Peyer's patch (tissue), 4 donors: ENCODE measurements around the gene CEND1. TPM values are rescaled to one million over a fixed set of nuclear protein-coding genes. Genes with fewer than 3 reads are reported as not detected.

ENCODE experiments used
- DNase-seq, 3 donors: peaks; one replicate each; pipeline ENCODE4 v3.0.0-alpha.2; 2017 to 2019
- H3K27ac ChIP-seq, 4 donors: fragments of 200-600 bp; sonication (generic); one replicate each; pipeline ENCODE4 v1.5.1; 2016 to 2019
- H3K27me3 ChIP-seq, 2 donors: fragments of 200-600 bp; sonication (generic); one replicate each; pipeline ENCODE4 v1.5.1; 2019
- H3K36me3 ChIP-seq, 3 donors: fragments of 200-600 bp; sonication (generic); one replicate each; pipeline ENCODE4 v1.5.1; 2016 to 2019
- H3K4me1 ChIP-seq, 4 donors: fragments of 200-600 bp; sonication (generic); one replicate each; pipeline ENCODE4 v1.5.1; 2016 to 2019
- H3K4me3 ChIP-seq, 4 donors: fragments of 200-600 bp; sonication (generic); 1 replicate in 3 of 4; 2 replicates in 1 of 4; pipeline ENCODE4 v1.5.1; 2016 to 2019; ENCODE audit warnings: mild to moderate bottlenecking in 1 of 4
- H3K9me3 ChIP-seq, 4 donors: fragments of 200-600 bp; sonication (generic); one replicate each; pipeline ENCODE4 v1.5.1; 2016 to 2019; ENCODE audit warnings: mild to moderate bottlenecking in 1 of 4
- POLR2A ChIP-seq, 2 donors: fragments of 450-650 bp; IDR thresholded peaks; one replicate each; pipeline ENCODE4 v1.5.1; 2017; ENCODE audit warnings: antibody characterized with exemption in 2 of 2, mild to moderate bottlenecking in 2 of 2, moderate library complexity in 2 of 2
- total RNA-seq, 4 donors: library from RNA; depleted of rRNA; stranded (reverse); fragments of >200 nt; gene quantifications; one replicate each; pipeline ENCODE4 v1.1.0, GENCODE V29; 2016
- TF ChIP-seq, protein P1 (sequence below), 6 experiments: fragments of 450-650 bp in 4 of 6; fragments of 200-600 bp in 2 of 6; sonication (generic) in 1 of 6; IDR thresholded peaks; one replicate each; pipeline ENCODE4 v1.5.1; 2017 to 2019; ENCODE audit warnings: antibody characterized with exemption in 6 of 6, mild to moderate bottlenecking in 3 of 6, moderate library complexity in 1 of 6

Gene CEND1
- total RNA-seq, result not detected

DNA sequence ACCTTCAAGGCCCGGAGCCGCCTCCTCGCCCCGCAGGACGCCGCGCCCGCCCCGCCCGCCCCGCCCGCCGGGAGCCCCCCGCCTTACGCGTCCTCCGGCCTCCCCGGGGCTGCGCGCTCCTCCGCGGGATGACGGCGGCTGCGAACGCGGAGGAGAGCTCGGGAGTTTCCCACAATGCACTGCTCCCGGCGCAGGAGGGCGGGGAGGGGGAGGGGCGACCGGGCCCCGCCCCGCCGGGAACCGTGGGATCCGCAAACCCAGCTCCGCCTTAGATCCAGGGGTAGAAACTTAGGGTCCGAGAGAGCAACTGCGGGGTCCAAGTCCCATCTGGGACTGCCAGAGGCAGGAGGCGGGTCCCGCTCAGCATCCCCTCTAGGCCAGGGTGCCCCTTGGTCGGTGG is at the start of gene CEND1:
Gene CEND1, minus strand, starts transcription at position 148 of the 400 bp plus-strand sequence. CDS start 1,514 bp downstream, outside the sequence.
- Histone ChIP-seq H3K27me3 (peaks cover 0 to 8% of the 10 kb centered on the region in 2 donors), H3K4me3 (peak within 1 kb of the TSS in 2 of 4 donors; percentile 7 to 31), H3K36me3 (peaks cover 0 to 21% (median 0%) of the 10 kb centered on the region in 3 donors), H3K27ac (no peak within 1 kb of the TSS), H3K4me1 (peaks cover 0 to 16% (median 7%) of the 10 kb centered on the region in 4 donors), H3K9me3 (no peaks in the 10 kb centered on the region)
- no peak for DNase-seq
- TF ChIP-seq POLR2A (IDR thresholded peaks at IDR 0.05), result no peak
- TF ChIP-seq, protein P1, sequence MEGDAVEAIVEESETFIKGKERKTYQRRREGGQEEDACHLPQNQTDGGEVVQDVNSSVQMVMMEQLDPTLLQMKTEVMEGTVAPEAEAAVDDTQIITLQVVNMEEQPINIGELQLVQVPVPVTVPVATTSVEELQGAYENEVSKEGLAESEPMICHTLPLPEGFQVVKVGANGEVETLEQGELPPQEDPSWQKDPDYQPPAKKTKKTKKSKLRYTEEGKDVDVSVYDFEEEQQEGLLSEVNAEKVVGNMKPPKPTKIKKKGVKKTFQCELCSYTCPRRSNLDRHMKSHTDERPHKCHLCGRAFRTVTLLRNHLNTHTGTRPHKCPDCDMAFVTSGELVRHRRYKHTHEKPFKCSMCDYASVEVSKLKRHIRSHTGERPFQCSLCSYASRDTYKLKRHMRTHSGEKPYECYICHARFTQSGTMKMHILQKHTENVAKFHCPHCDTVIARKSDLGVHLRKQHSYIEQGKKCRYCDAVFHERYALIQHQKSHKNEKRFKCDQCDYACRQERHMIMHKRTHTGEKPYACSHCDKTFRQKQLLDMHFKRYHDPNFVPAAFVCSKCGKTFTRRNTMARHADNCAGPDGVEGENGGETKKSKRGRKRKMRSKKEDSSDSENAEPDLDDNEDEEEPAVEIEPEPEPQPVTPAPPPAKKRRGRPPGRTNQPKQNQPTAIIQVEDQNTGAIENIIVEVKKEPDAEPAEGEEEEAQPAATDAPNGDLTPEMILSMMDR (IDR thresholded peaks at IDR 0.05), result no peak

DNA sequence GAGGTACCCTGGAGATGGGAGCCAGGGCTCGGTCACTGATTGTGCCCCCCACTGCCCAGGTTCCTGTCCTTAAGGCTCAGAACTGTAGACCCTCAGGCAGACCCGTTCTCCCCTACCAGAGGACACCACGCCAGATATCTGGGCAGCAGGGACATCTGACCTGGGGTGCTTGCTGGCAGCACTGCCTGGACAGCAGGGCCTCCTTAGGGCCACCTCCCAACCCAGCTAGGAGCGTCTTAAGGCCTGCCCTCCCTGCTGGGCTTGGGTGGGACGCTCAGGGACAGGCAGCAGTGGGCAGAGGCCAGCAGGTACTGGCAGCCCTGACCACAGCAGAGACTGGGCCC is 49.4 kb upstream of the CEND1 start:
- Histone ChIP-seq H3K9me3 (no peaks in the 10 kb centered on the region), H3K36me3 (peaks cover 0 to 42% (median 0%) of the 10 kb centered on the region in 3 donors), H3K4me1 (peaks cover 12 to 66% (median 20%) of the 10 kb centered on the region in 4 donors), H3K27me3 (no peaks in the 10 kb centered on the region), H3K27ac (no peak overlapping the region), H3K4me3 (no peak overlapping the region)
- no peak for TF ChIP-seq POLR2A (IDR thresholded peaks at IDR 0.05)
- TF ChIP-seq, protein P1 (IDR thresholded peaks at IDR 0.05), result no peak
- no peak for DNase-seq

DNA sequence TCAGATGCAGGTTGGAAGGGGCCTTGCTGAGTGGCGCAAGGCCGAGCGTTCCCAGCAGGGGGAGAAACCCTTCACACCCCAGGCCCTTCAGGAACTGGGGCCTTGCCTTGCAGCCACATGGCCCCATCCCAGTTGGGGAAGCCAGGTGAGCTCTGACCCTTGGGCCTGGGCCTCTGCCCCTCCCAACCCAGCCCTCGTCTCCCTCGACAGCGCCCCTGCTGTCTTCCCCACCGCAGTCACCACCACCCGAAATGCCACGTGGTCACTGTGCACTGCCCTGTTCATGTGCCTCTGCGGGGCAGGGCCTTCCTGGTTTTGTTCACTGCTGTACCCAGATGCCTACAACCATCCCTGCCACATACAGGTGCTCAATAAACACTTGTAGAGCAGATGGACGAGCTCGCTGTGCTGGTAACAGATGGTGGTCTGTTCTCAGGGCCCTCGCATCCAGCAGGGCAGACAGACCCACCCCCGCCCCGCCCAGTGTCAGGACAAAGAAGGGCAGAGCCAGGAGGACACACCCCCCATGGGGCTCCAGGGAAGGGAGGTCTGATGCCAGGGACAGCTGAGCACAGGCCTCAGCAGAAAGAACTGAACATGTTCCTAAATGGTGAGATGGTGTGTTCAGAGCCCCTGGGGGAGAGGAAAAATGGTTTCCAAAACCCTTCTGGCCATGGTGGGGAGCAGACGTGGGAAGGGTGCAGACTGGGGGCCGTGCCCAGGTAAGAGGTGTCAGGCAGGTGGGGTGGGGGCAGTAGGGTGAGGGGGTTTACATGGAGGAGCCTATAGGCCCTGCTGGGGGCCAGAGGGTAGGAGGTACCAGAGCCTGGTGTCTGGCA is 48.8 kb upstream of the CEND1 start:
- Histone ChIP-seq H3K4me1 (peaks cover 12 to 66% (median 16%) of the 10 kb centered on the region in 4 donors), H3K4me3 (no peak overlapping the region), H3K27me3 (no peaks in the 10 kb centered on the region), H3K27ac (peak overlapping the region in 1 of 4 donors; percentile 34), H3K36me3 (peaks cover 0 to 42% (median 0%) of the 10 kb centered on the region in 3 donors), H3K9me3 (no peaks in the 10 kb centered on the region)
- DNase-seq, result no peak
- no peak for TF ChIP-seq POLR2A (IDR thresholded peaks at IDR 0.05)
- TF ChIP-seq, protein P1 (IDR thresholded peaks at IDR 0.05), result peak in 4 of 6 experiments; percentile 6 to 38 (median 24)

DNA sequence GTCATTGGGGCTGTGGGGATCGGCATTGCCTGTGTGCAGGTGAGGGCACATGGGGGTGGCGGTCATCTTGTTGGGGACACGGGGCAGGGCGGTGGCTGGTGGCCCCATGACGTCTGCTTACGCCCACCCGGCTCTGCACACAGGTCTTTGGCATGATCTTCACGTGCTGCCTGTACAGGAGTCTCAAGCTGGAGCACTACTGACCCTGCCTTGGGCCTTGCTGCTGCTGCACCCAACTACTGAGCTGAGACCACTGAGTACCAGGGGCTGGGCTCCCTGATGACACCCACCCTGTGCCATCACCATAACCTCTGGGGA is 48.1 kb upstream of the CEND1 start:
- Histone ChIP-seq H3K9me3 (no peaks in the 10 kb centered on the region), H3K27ac (peak overlapping the region in 1 of 4 donors; percentile 34), H3K4me3 (no peak overlapping the region), H3K27me3 (no peaks in the 10 kb centered on the region), H3K36me3 (peaks cover 0 to 42% (median 0%) of the 10 kb centered on the region in 3 donors), H3K4me1 (peaks cover 5 to 62% (median 12%) of the 10 kb centered on the region in 4 donors)
- no peak for TF ChIP-seq POLR2A (IDR thresholded peaks at IDR 0.05)
- TF ChIP-seq, protein P1 (IDR thresholded peaks at IDR 0.05), result no peak
- no peak for DNase-seq

DNA sequence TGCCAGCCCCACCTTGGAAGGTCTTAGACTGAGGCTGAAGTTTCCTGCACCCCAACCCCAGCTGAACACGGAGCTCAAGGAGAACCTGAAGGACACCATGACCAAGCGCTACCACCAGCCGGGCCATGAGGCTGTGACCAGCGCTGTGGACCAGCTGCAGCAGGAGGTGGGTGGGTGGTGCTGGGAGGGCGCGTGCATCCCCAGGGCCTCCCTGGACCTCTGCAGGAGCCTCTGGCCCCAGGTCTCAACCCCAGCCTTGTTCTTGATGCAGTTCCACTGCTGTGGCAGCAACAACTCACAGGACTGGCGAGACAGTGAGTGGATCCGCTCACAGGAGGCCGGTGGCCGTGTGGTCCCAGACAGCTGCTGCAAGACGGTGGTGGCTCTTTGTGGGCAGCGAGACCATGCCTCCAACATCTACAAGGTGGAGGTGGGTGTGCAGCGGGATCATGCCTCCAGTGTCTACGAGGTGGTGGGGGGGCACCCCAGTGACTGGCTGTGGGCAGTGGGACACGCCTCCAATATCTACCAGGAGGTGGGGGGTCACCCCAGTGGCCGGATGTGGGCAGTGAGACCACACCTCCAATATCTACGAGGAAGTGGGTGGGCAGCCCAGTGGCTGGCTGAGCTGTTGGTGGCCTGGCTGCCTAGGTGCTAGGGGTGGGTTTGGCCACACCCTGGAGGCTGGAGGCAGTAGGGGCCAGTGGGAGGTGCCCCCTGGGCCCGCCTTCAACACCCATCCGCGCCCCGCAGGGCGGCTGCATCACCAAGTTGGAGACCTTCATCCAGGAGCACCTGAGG is 47.5 kb upstream of the CEND1 start:
- no peaks in the 10 kb centered on the region for H3K27me3 ChIP-seq
- H3K36me3 ChIP-seq, result peaks cover 0 to 42% (median 0%) of the 10 kb centered on the region in 3 donors
- H3K9me3 ChIP-seq, result no peaks in the 10 kb centered on the region
- peaks cover 5 to 63% (median 13%) of the 10 kb centered on the region in 4 donors for H3K4me1 ChIP-seq
- DNase-seq, result no peak
- H3K4me3 ChIP-seq, result no peak overlapping the region
- TF ChIP-seq POLR2A (IDR thresholded peaks at IDR 0.05), result no peak
- TF ChIP-seq, protein P1 (IDR thresholded peaks at IDR 0.05), result no peak
- H3K27ac ChIP-seq, result peak overlapping the region in 1 of 4 donors; percentile 34
